HG03280 (cell line): ENCODE data around the gene RHOJ.
"Not testable (repeated sequence)": the region's sequence is repeated elsewhere in the genome, so short reads cannot be mapped to it uniquely, and the experiment has no call there.

Source experiments
- ATAC-seq: cut with Tn5 transposase; IDR thresholded peaks from one replicate; pipeline ENCODE4 v1.9.1; 2021; ENCODE audit warnings: mild to moderate bottlenecking, moderate library complexity; ENCODE audit not compliant: unreplicated experiment

Gene RHOJ

GRCh38 chr14:63266106-63266505, 61.9 kb downstream of the RHOJ start:
- ATAC-seq, result no peak

GRCh38 chr14:63267171-63267570, 62.9 kb downstream of the RHOJ start:
- no peak for ATAC-seq

- no peak for ATAC-seq
Observed at GRCh38 chr14:63268771-63269170, 64.5 kb downstream of the RHOJ start.

GRCh38 chr14:63269561-63270225, 65.5 kb downstream of the RHOJ start:
- ATAC-seq, result no peak

- no peak for ATAC-seq
Observed at GRCh38 chr14:63273129-63273528, 68.9 kb downstream of the RHOJ start.

GRCh38 chr14:63273717-63274655, 69.7 kb downstream of the RHOJ start:
- ATAC-seq, result no peak

GRCh38 chr14:63275611-63276010, 71.4 kb downstream of the RHOJ start:
- ATAC-seq, result no peak

GRCh38 chr14:63276016-63276415, 71.8 kb downstream of the RHOJ start:
- no peak for ATAC-seq

- ATAC-seq, result no peak
Observed at GRCh38 chr14:63276492-63277342, 72.5 kb downstream of the RHOJ start.

GRCh38 chr14:63277591-63278183, 73.4 kb downstream of the RHOJ start:
- no peak for ATAC-seq

GRCh38 chr14:63279933-63280332, 75.7 kb downstream of the RHOJ start:
- ATAC-seq, result not testable (repeated sequence)

- peak; percentile 62 for ATAC-seq
Observed at GRCh38 chr14:63282997-63283883, 79.0 kb downstream of the RHOJ start.

GRCh38 chr14:63283884-63284248, 79.6 kb downstream of the RHOJ start:
- ATAC-seq, result no peak

- ATAC-seq, result no peak
Observed at GRCh38 chr14:63286071-63286470, 81.8 kb downstream of the RHOJ start.

- no peak for ATAC-seq
Observed at GRCh38 chr14:63287666-63288483, 83.6 kb downstream of the RHOJ start.

GRCh38 chr14:63288853-63289252, 84.6 kb downstream of the RHOJ start:
- ATAC-seq, result peak; percentile 40

- no peak for ATAC-seq
Observed at GRCh38 chr14:63290741-63291430, 86.6 kb downstream of the RHOJ start.

GRCh38 chr14:63292805-63293204, 88.6 kb downstream of the RHOJ start:
- ATAC-seq, result no peak
